ENCODE data around the gene HRK. TPM values are rescaled to one million over a fixed set of nuclear protein-coding genes. Genes with fewer than 3 reads are reported as not detected.

The HRK gene
- total RNA-seq, 4 donors from 2014 or later: under 0.01 to 0.45 (median 0.08) TPM; not detected in 1

DNA sequence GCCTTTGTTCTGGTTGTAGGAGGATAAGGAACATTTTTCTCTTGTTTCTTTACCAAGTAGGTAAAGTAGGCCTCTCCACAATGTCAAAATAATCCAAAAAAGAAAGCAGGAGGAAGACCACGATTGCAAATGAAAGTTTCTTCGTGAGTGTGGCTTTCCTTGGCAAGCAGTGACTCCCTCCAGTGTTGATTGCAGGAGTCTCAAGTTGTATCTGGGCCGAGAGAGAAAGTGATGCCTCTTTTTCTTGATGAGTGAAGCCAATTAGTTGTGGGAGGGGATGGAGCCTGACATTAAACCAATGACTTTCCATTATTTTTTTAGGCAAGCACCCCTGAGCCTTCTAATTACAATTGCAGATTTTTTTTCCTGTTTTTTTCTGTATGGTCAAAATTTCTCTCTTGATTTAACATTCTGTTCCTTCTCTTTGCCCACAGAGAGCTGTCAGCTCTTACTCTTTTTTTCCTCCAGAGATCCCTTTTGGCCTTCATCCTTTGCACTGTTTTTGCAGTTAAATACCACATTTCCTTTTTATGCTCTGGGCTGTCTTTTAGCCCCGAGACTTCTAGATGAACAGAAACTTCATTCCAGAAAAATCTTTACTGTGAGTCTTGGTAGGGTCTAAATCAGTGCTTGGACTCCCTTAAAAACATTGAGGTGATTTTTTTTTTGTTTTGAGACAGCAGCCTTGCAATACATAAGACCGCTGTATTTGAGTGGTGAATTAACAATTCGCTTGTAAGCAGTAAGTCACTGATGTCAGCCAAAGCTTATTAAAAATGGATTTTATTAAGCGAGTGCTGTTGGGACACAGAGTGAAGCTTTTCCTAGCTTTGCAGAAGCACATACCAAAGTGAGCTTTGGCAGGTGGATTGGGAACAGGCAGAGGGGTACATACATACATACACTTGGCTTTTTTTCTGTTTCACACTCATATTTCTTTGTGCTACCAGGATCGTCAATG lies 45.3 kb upstream of the HRK start:
- peak overlapping the region in 2 of 4 donors; percentile 36 to 54 for H3K27ac ChIP-seq

DNA sequence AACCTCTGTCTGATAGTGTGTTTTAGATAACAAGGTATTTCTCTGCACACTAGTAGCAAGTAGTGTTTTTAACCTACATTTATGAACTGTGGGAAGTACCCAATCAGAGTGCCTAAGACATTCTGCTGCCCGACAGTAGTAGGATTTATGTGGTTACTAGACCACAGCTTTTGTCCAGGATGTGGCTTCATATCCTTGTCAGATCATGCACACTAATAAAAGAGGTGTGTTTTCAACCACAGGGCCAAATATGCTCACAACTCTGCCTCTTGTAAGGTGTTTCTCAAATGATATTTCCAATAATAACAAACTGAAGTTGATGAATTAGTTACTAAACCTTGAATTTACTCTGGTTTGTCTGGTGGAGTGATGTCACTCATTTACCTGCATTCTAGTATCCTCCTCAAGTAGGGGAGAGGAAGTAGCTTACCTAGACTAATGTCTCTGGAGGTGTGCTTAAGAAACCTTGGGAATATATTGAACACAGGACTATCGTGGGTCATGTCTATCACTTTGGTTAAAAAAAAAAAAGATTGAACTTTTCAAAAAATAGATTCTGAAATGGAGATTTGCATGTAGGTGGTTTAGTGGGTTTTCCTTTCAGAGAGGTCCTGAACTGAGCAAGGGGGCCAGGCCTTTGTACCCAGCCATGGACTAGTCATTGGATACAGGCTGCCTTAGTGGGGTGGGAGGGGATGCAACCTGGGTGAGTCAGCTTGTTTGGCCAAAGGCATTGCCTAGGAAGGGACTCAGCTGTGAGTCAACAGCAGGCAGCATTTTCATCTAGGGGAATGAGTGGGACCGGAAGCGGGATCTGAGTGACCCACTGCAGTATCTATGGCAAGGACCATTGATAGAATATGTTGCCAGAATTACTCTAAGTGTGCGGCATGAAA lies 43.6 kb upstream of the HRK start:
- no peaks in the 10 kb centered on the region for H3K27me3 ChIP-seq
- no peaks in the 10 kb centered on the region for H3K9me3 ChIP-seq
- H3K4me3 ChIP-seq: no peak overlapping the region
- no peak overlapping the region for H3K27ac ChIP-seq
- TF ChIP-seq, protein P1, sequence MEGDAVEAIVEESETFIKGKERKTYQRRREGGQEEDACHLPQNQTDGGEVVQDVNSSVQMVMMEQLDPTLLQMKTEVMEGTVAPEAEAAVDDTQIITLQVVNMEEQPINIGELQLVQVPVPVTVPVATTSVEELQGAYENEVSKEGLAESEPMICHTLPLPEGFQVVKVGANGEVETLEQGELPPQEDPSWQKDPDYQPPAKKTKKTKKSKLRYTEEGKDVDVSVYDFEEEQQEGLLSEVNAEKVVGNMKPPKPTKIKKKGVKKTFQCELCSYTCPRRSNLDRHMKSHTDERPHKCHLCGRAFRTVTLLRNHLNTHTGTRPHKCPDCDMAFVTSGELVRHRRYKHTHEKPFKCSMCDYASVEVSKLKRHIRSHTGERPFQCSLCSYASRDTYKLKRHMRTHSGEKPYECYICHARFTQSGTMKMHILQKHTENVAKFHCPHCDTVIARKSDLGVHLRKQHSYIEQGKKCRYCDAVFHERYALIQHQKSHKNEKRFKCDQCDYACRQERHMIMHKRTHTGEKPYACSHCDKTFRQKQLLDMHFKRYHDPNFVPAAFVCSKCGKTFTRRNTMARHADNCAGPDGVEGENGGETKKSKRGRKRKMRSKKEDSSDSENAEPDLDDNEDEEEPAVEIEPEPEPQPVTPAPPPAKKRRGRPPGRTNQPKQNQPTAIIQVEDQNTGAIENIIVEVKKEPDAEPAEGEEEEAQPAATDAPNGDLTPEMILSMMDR (IDR thresholded peaks at IDR 0.05): no peak
- TF ChIP-seq POLR2A (IDR thresholded peaks at IDR 0.05) (no peak), POLR2AphosphoS5 (IDR thresholded peaks at IDR 0.05) (no peak), EP300 (IDR thresholded peaks at IDR 0.05) (no peak)
- H3K4me1 ChIP-seq: peaks cover 4 to 35% (median 12%) of the 10 kb centered on the region in 3 donors
- peaks cover 0 to 16% of the 10 kb centered on the region in 2 donors for H3K36me3 ChIP-seq
- ATAC-seq: no peak
- 67 to 74% methylated on average over 3 to 4 of the region's 5 CpGs for WGBS, 2 donors (ENCODE audit: low coverage in 1 of 2)

More for the DNA sequence above, 45.3 kb upstream of the HRK start:
- 20 to 27% methylated on average over 7 to 8 of the region's 8 CpGs for WGBS, 2 donors (ENCODE audit: low coverage in 1 of 2)
- no peak for ATAC-seq
- TF ChIP-seq EP300 (IDR thresholded peaks at IDR 0.05): no peak
- TF ChIP-seq, protein P1 (IDR thresholded peaks at IDR 0.05): no peak
- TF ChIP-seq POLR2AphosphoS5 (IDR thresholded peaks at IDR 0.05): no peak
- TF ChIP-seq POLR2A (IDR thresholded peaks at IDR 0.05): no peak
- Histone ChIP-seq H3K27me3 (no peaks in the 10 kb centered on the region), H3K36me3 (peaks cover 0 to 23% of the 10 kb centered on the region in 2 donors), H3K4me3 (peak overlapping the region in 1 of 2 donors; percentile 17), H3K4me1 (peaks cover 4 to 35% (median 12%) of the 10 kb centered on the region in 3 donors), H3K9me3 (no peaks in the 10 kb centered on the region)

DNA sequence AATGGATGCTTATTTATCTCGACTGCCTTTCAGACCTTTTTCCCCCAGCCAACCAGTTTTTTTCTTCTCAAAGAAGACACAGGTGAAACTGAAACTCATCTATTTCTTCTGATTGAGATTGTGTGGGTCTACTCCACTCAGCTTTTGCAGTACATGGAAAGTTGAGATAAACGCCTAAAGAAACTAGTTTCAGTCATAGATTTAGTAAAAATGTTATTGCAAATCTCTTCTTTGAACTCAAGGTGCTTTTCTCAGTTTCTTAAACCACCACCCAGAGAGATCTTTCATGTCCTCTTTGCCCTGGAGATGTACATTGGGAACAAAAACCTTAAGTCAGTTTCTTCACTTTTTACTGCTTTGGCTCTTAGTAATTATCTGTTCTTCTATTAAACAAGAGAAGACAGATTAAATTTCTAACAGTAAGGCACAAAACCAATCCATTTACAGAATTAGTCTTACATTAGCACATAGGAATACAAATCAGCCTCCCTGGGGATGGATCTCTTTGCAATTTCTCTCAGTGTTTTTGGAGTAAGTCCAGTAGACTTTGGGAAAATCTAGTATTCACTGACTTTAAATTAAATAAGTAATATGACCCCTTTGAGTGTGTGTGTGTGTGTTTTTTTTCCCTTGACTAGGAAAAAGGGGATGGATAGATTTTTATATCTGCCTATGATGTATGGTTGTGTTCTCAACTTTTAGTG lies 41.1 kb upstream of the HRK start:
- Histone ChIP-seq H3K27me3 (no peaks in the 10 kb centered on the region), H3K27ac (no peak overlapping the region), H3K4me3 (no peak overlapping the region), H3K4me1 (peaks cover 4 to 26% (median 10%) of the 10 kb centered on the region in 3 donors), H3K9me3 (no peaks in the 10 kb centered on the region), H3K36me3 (peaks cover 0 to 7% of the 10 kb centered on the region in 2 donors)
- no peak for ATAC-seq
- TF ChIP-seq POLR2AphosphoS5 (IDR thresholded peaks at IDR 0.05) (no peak), POLR2A (IDR thresholded peaks at IDR 0.05) (no peak), EP300 (IDR thresholded peaks at IDR 0.05) (no peak)
- TF ChIP-seq, protein P1 (IDR thresholded peaks at IDR 0.05): no peak
- WGBS, 2 donors (ENCODE audit: low coverage in 1 of 2): 80 to 100% methylated on average over 1 to 2 of the region's 2 CpGs

DNA sequence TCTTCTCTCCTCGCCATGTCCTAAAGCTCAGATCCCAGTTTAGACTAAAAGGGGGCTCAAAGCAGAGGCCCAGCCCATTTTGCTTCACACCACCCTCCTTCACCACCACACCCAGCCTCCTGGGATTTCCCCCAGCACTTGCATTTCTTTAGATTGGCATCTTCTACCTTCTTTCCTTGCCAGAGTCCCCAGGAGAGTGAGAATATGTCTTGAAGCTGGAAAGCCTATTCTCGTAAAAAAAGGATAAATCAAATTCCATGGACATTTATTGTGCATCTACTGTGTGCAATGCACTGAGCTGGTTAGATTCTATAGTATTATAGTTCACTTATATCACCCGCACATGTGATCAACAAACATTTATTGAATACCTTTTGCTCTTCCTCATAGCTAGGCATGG lies 39.7 kb upstream of the HRK start:
- no peak for TF ChIP-seq POLR2AphosphoS5 (IDR thresholded peaks at IDR 0.05)
- TF ChIP-seq, protein P1 (IDR thresholded peaks at IDR 0.05): no peak
- H3K4me3 ChIP-seq: no peak overlapping the region
- H3K27ac ChIP-seq: no peak overlapping the region
- H3K27me3 ChIP-seq: no peaks in the 10 kb centered on the region
- 74 to 92% methylated on average over 3 of the region's 3 CpGs for WGBS, 2 donors (ENCODE audit: low coverage in 1 of 2)
- H3K36me3 ChIP-seq: peaks cover 0 to 7% of the 10 kb centered on the region in 2 donors
- no peak for ATAC-seq
- no peaks in the 10 kb centered on the region for H3K9me3 ChIP-seq
- H3K4me1 ChIP-seq: peaks cover 0 to 23% (median 0%) of the 10 kb centered on the region in 3 donors

Data from gastroesophageal sphincter (tissue), 4 donors.